Measurements from ENCODE around the gene SPATS1. TPM values are rescaled to one million over a fixed set of nuclear protein-coding genes. Genes with fewer than 3 reads are reported as not detected.

Gene SPATS1
- total RNA-seq, 1 experiment from 2014 or later: not detected

DNA sequence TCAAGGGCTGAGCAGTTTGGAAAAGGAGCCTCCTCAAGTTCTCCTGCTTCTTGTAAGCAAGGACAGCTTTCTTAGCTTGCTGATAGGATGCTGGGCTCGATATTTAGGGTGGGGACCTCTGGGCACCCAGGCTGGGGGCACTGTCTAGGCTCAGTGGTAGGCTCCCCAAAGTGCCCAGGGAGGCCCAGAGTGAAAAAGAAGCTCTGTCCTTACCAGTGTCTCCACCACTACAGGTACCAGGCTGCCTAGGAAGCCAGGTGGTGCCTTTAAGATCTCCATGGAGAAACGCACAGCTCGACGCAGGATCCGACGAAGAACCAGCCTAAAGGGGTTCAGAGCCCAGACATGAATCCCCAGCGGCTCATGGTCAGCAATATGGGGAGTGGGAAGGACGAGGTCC, 35.7 kb upstream of the SPATS1 start (continued):
- TF ChIP-seq, protein P1, sequence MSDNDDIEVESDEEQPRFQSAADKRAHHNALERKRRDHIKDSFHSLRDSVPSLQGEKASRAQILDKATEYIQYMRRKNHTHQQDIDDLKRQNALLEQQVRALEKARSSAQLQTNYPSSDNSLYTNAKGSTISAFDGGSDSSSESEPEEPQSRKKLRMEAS (CRISPR knock-in tag; IDR thresholded peaks at IDR 0.05): no peak
- no peak for TF ChIP-seq SMAD3 (CRISPR knock-in tag; IDR thresholded peaks at IDR 0.05; ENCODE audit: borderline replicate concordance)
- no peak for TF ChIP-seq GTF2I (CRISPR knock-in tag; conservative IDR thresholded peaks at IDR 0.05)
- TF ChIP-seq OVOL2 (CRISPR knock-in tag; IDR thresholded peaks at IDR 0.05; ENCODE audit: borderline replicate concordance): no peak
- TF ChIP-seq CREM (CRISPR knock-in tag; IDR thresholded peaks at IDR 0.05): no peak
- TF ChIP-seq, protein P2, sequence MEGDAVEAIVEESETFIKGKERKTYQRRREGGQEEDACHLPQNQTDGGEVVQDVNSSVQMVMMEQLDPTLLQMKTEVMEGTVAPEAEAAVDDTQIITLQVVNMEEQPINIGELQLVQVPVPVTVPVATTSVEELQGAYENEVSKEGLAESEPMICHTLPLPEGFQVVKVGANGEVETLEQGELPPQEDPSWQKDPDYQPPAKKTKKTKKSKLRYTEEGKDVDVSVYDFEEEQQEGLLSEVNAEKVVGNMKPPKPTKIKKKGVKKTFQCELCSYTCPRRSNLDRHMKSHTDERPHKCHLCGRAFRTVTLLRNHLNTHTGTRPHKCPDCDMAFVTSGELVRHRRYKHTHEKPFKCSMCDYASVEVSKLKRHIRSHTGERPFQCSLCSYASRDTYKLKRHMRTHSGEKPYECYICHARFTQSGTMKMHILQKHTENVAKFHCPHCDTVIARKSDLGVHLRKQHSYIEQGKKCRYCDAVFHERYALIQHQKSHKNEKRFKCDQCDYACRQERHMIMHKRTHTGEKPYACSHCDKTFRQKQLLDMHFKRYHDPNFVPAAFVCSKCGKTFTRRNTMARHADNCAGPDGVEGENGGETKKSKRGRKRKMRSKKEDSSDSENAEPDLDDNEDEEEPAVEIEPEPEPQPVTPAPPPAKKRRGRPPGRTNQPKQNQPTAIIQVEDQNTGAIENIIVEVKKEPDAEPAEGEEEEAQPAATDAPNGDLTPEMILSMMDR (IDR thresholded peaks at IDR 0.05): no peak
- no peak for TF ChIP-seq SMAD4 (CRISPR knock-in tag; IDR thresholded peaks at IDR 0.05)
- no peak for TF ChIP-seq JUN (CRISPR knock-in tag; IDR thresholded peaks at IDR 0.05)
- TF ChIP-seq NR3C1 (CRISPR knock-in tag; conservative IDR thresholded peaks at IDR 0.05; ENCODE audit: low read depth): no peak
- TF ChIP-seq, protein P3, sequence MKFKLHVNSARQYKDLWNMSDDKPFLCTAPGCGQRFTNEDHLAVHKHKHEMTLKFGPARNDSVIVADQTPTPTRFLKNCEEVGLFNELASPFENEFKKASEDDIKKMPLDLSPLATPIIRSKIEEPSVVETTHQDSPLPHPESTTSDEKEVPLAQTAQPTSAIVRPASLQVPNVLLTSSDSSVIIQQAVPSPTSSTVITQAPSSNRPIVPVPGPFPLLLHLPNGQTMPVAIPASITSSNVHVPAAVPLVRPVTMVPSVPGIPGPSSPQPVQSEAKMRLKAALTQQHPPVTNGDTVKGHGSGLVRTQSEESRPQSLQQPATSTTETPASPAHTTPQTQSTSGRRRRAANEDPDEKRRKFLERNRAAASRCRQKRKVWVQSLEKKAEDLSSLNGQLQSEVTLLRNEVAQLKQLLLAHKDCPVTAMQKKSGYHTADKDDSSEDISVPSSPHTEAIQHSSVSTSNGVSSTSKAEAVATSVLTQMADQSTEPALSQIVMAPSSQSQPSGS (CRISPR knock-in tag; IDR thresholded peaks at IDR 0.05; ENCODE audit: borderline replicate concordance, low read depth): no peak
- no peak for TF ChIP-seq MYBL2 (CRISPR knock-in tag; IDR thresholded peaks at IDR 0.05)
- no peak for TF ChIP-seq MXD4 (CRISPR knock-in tag; IDR thresholded peaks at IDR 0.05; ENCODE audit: borderline replicate concordance)
- TF ChIP-seq, protein P4, sequence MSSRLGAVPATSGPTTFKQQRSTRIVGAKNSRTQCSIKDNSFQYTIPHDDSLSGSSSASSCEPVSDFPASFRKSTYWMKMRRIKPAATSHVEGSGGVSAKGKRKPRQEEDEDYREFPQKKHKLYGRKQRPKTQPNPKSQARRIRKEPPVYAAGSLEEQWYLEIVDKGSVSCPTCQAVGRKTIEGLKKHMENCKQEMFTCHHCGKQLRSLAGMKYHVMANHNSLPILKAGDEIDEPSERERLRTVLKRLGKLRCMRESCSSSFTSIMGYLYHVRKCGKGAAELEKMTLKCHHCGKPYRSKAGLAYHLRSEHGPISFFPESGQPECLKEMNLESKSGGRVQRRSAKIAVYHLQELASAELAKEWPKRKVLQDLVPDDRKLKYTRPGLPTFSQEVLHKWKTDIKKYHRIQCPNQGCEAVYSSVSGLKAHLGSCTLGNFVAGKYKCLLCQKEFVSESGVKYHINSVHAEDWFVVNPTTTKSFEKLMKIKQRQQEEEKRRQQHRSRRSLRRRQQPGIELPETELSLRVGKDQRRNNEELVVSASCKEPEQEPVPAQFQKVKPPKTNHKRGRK (CRISPR knock-in tag; IDR thresholded peaks at IDR 0.05; ENCODE audit: borderline replicate concordance): no peak
- no peak for TF ChIP-seq NFE2L1 (CRISPR knock-in tag; IDR thresholded peaks at IDR 0.05)

DNA sequence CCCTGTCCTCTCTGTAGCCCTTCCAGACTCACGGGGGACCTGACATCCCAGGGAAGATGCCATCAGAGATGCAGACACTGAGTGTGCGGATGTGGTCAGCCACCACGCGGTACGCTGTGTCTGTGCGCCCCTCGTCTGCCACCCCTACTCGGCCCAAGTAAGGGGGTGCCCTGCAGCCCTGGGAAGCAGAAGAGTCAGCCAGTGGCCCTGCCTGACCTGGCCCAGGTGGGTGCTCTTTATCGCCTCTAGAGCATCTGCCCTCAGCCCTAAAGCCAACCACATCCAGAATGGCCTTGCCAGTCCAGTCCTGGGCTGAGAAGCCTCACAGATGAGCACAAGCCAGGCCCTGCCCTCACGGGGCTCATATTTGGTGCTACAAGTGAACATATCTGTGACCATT, 35.2 kb upstream of the SPATS1 start:
- ChIA-PET POLR2A (no interaction called here), CTCF (interaction anchor here (5.3 kb wide), 1 partner anchor 38 kb away, joined by 109 read pairs; the partner anchor contains the start of gene TMEM151B)
- TF ChIP-seq MXD4 (CRISPR knock-in tag; IDR thresholded peaks at IDR 0.05; ENCODE audit: borderline replicate concordance): no peak
- Mint-ChIP-seq H3K27me3 (ENCODE audit: low read depth) (no peaks in the 10 kb centered on the region), H3K36me3 (peaks cover 72% of the 10 kb centered on the region), H3K4me1 (peaks cover 6% of the 10 kb centered on the region), H3K9me3 (no peaks in the 10 kb centered on the region), H3K27ac (no peak overlapping the region), H3K4me3 (no peak overlapping the region)
- no peak for ATAC-seq
- DNase-seq (ENCODE audit: low spot score): no peak

DNA sequence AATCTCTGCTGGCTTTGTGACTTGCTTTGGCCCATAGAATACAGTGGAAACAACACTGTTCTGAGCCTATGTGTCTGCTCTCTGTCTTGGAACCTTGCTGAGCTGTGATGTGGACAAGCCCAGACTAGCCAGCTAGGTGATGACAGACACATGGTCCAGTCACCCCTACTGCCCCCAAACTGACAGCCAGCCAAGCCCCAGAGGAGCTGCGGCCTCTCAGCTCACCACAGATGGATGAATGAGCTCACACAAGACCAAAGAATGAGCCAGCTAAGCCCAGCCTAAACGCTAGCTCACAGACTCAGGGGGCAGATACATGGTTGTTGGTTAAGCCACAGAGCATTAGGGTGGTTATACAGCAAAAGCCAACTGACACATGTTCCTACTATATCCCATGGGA, 33.4 kb upstream of the SPATS1 start:
- TF ChIP-seq, protein P5, sequence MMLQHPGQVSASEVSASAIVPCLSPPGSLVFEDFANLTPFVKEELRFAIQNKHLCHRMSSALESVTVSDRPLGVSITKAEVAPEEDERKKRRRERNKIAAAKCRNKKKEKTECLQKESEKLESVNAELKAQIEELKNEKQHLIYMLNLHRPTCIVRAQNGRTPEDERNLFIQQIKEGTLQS (CRISPR knock-in tag; conservative IDR thresholded peaks at IDR 0.05): no peak
- TF ChIP-seq ZNF416 (CRISPR knock-in tag; IDR thresholded peaks at IDR 0.05) (no peak), ZNF121 (CRISPR knock-in tag; IDR thresholded peaks at IDR 0.05) (no peak), TEAD4 (CRISPR knock-in tag; IDR thresholded peaks at IDR 0.05) (no peak), ZNF263 (CRISPR knock-in tag; IDR thresholded peaks at IDR 0.05; ENCODE audit: low read depth) (no peak), JUN (CRISPR knock-in tag; IDR thresholded peaks at IDR 0.05) (no peak)
- TF ChIP-seq, protein P4 (CRISPR knock-in tag; IDR thresholded peaks at IDR 0.05; ENCODE audit: borderline replicate concordance): no peak
- TF ChIP-seq, protein P6, sequence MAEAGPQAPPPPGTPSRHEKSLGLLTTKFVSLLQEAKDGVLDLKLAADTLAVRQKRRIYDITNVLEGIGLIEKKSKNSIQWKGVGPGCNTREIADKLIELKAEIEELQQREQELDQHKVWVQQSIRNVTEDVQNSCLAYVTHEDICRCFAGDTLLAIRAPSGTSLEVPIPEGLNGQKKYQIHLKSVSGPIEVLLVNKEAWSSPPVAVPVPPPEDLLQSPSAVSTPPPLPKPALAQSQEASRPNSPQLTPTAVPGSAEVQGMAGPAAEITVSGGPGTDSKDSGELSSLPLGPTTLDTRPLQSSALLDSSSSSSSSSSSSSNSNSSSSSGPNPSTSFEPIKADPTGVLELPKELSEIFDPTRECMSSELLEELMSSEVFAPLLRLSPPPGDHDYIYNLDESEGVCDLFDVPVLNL (CRISPR knock-in tag; IDR thresholded peaks at IDR 0.05; ENCODE audit: borderline replicate concordance, low read depth): no peak
- POLR2A ChIA-PET: no interaction called here
- DNase-seq (ENCODE audit: low spot score) (no peak), ATAC-seq (no peak)
- no peak overlapping the region for H3K4me3 Mint-ChIP-seq
- H3K4me1 Mint-ChIP-seq: peaks cover 8% of the 10 kb centered on the region
- H3K27ac Mint-ChIP-seq: no peak overlapping the region; the same call in 1 of the 2 replicates
- no peaks in the 10 kb centered on the region for H3K27me3 Mint-ChIP-seq (ENCODE audit: low read depth)
- CTCF ChIA-PET: interaction anchor here (1.0 to 1.5 kb wide), 3 partner anchors 20 to 52 kb away, joined by 4 to 6 read pairs (median 5); partner anchors contain the start of gene SLC35B2
- H3K9me3 Mint-ChIP-seq: no peaks in the 10 kb centered on the region
- H3K36me3 Mint-ChIP-seq: peaks cover 58% of the 10 kb centered on the region
